ENCODE data around the gene CD163L1. TPM values are rescaled to one million over a fixed set of nuclear protein-coding genes. Genes with fewer than 3 reads are reported as not detected.

CD163L1 gene
- total and polyA plus RNA-seq, 2 of the 8 experiments (the other 6 are each of a cell fraction or from before 2014, with no cell fraction given), result 0.11 to 0.22 TPM

DNA sequence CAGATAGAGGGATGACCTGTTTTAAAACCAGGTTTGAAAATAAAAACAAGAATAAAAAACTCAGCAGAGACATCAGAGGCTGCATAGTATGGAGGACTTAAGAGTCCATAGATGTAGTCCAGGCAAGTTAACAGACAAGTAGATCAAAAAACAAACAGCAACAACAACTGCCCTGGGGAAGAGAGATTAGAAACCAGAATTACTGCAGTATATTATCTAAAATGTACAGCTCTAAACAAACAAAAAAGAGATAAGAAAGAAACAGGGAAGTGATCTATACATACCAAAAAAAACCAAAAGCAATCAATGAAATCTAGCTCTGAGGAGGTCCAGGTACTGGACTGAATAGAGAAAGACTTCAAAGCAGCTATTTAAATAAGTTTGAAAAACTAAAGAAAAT lies 91.3 kb downstream of the CD163L1 start (continued):
- TF ChIP-seq RXRA (IDR thresholded peaks at IDR 0.05; ENCODE audit: insufficient read depth, low read depth, low read length) (no peak), CBX5 (IDR thresholded peaks at IDR 0.05; ENCODE audit: low read depth, low read length) (no peak), CREB1 (IDR thresholded peaks at IDR 0.05) (no peak), RFX5 (IDR thresholded peaks at IDR 0.05; ENCODE audit: borderline replicate concordance, low read depth, low read length) (no peak), SUZ12 (IDR thresholded peaks at IDR 0.05; ENCODE audit: low read length) (no peak), KDM4A (IDR thresholded peaks at IDR 0.05; ENCODE audit: low read depth, low read length, severe bottlenecking) (no peak), SIRT6 (IDR thresholded peaks at IDR 0.05; ENCODE audit: low read length) (no peak), JUN (IDR thresholded peaks at IDR 0.05; ENCODE audit: low read depth, low read length) (no peak), TAF1 (IDR thresholded peaks at IDR 0.05; ENCODE audit: low read depth, low read length) (no peak), RAD21 (IDR thresholded peaks at IDR 0.05 in 1 of 2, conservative IDR thresholded peaks at IDR 0.05 in 1 of 2; ENCODE audit: low read depth in 2 of 2, low read length in 2 of 2) (no peak), CEBPB (IDR thresholded peaks at IDR 0.05; ENCODE audit: low read depth, low read length) (no peak), SRF (IDR thresholded peaks at IDR 0.05; ENCODE audit: low read depth, low read length) (no peak), GABPA (IDR thresholded peaks at IDR 0.05; ENCODE audit: borderline replicate concordance, insufficient read depth, low read length) (no peak), ZNF274 (IDR thresholded peaks at IDR 0.05; ENCODE audit: borderline replicate concordance, extremely low read depth, low read length) (no peak), KDM1A (IDR thresholded peaks at IDR 0.05; ENCODE audit: borderline replicate concordance, low read length) (no peak), SP4 (IDR thresholded peaks at IDR 0.05; ENCODE audit: low read length) (no peak), CTBP2 (IDR thresholded peaks at IDR 0.05; ENCODE audit: borderline replicate concordance, insufficient read depth, insufficient read length, low read length) (no peak)
- TF ChIP-seq, protein P1, sequence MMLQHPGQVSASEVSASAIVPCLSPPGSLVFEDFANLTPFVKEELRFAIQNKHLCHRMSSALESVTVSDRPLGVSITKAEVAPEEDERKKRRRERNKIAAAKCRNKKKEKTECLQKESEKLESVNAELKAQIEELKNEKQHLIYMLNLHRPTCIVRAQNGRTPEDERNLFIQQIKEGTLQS (IDR thresholded peaks at IDR 0.05; ENCODE audit: insufficient read depth, low read depth, low read length), result no peak
- TF ChIP-seq, protein P2, sequence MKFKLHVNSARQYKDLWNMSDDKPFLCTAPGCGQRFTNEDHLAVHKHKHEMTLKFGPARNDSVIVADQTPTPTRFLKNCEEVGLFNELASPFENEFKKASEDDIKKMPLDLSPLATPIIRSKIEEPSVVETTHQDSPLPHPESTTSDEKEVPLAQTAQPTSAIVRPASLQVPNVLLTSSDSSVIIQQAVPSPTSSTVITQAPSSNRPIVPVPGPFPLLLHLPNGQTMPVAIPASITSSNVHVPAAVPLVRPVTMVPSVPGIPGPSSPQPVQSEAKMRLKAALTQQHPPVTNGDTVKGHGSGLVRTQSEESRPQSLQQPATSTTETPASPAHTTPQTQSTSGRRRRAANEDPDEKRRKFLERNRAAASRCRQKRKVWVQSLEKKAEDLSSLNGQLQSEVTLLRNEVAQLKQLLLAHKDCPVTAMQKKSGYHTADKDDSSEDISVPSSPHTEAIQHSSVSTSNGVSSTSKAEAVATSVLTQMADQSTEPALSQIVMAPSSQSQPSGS (IDR thresholded peaks at IDR 0.05; ENCODE audit: low read length), result no peak
